HepG2 (cell line): Measurements from ENCODE around the gene SKA2.

Experiments used
- DR1 ChIP-seq: sonication (generic); formaldehyde crosslinking; IDR thresholded peaks from 2 replicates; pipeline ENCODE4 v1.8.0; 2021; ENCODE audit warnings: mild to moderate bottlenecking, missing genetic modification reagents, inconsistent platforms
- HNRNPL ChIP-seq: fragments of 200-400 bp; formaldehyde crosslinking; IDR thresholded peaks from 2 replicates; pipeline ENCODE4 v1.6.1; 2017; ENCODE audit warnings: mild to moderate bottlenecking, low read depth, low read length
- KDM1A ChIP-seq: IDR thresholded peaks from 2 replicates; pipeline ENCODE4 v1.6.1; 2016; ENCODE audit warnings: missing compliant biosample characterization
- MIER2 ChIP-seq: IDR thresholded peaks from 2 replicates; pipeline ENCODE4 v1.6.1; 2016; ENCODE audit warnings: missing biosample characterization, missing genetic modification reagents
- POLR2A ChIP-seq, 2 experiments: IDR thresholded peaks; 2 replicates each; pipeline ENCODE4 v1.6.1; 2011; ENCODE audit warnings: low read depth in 2 of 2, low read length in 2 of 2, mild to moderate bottlenecking in 1 of 2, moderate library complexity in 1 of 2; ENCODE audit not compliant: insufficient read depth in 1 of 2
- POLR2AphosphoS5 ChIP-seq: IDR thresholded peaks from 2 replicates; pipeline ENCODE4 v1.6.1; 2012; ENCODE audit warnings: low read depth, low read length
- RFX5 ChIP-seq: IDR thresholded peaks from 2 replicates; pipeline ENCODE4 v1.6.1; 2011; ENCODE audit warnings: low read depth, low read length, improper control_type of control experiment
- THRA ChIP-seq: sonication (generic); formaldehyde crosslinking; IDR thresholded peaks from 2 replicates; pipeline ENCODE4 v1.4.0; 2020; ENCODE audit warnings: missing genetic modification reagents, borderline replicate concordance
- TOE1 ChIP-seq: sonication (generic); formaldehyde crosslinking; IDR thresholded peaks from 2 replicates; pipeline ENCODE4 v1.4.0; 2020; ENCODE audit warnings: mild to moderate bottlenecking, missing genetic modification reagents
- ZNF160 ChIP-seq: sonication (generic); formaldehyde crosslinking; IDR thresholded peaks from 2 replicates; pipeline ENCODE4 v1.8.0; 2022; ENCODE audit warnings: mild to moderate bottlenecking, inconsistent platforms, missing genetic modification reagents
- ZNF646 ChIP-seq: sonication (generic); formaldehyde crosslinking; IDR thresholded peaks from 2 replicates; pipeline ENCODE4 v1.9.0; 2021; ENCODE audit warnings: mild to moderate bottlenecking, missing genetic modification reagents
- TF ChIP-seq, protein P1 (sequence below): fragments of 450-650 bp; IDR thresholded peaks from 2 replicates; pipeline ENCODE4 v1.6.1; 2017; ENCODE audit warnings: mild to moderate bottlenecking

DNA sequence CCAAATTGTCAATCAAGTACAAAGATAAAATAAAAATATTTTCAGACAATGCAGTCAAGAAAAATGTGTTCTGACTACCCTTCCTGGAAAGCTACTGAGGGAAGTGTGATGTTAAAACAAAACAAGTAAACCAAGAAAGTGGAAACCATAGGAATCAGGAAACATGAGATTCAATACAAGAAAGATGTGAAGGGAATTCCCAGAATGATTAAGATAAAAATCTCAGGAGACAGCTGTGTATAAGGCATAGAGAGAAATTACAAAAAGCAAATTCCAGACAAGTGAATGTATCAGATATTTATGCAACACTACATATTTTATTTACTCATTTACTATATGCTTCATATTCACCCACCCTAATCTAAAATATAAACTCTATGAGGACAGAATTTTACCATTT is 80.5 kb downstream of the SKA2 start:
- TF ChIP-seq TOE1 (CRISPR knock-in tag): no peak
- no peak for TF ChIP-seq POLR2AphosphoS5
- no peak for TF ChIP-seq HNRNPL
- TF ChIP-seq ZNF160: no peak
- no peak for TF ChIP-seq MIER2
- no peak for TF ChIP-seq ZNF646 (CRISPR knock-in tag)
- no peak for TF ChIP-seq RFX5
- TF ChIP-seq KDM1A (CRISPR knock-in tag): no peak
- TF ChIP-seq, protein P1, sequence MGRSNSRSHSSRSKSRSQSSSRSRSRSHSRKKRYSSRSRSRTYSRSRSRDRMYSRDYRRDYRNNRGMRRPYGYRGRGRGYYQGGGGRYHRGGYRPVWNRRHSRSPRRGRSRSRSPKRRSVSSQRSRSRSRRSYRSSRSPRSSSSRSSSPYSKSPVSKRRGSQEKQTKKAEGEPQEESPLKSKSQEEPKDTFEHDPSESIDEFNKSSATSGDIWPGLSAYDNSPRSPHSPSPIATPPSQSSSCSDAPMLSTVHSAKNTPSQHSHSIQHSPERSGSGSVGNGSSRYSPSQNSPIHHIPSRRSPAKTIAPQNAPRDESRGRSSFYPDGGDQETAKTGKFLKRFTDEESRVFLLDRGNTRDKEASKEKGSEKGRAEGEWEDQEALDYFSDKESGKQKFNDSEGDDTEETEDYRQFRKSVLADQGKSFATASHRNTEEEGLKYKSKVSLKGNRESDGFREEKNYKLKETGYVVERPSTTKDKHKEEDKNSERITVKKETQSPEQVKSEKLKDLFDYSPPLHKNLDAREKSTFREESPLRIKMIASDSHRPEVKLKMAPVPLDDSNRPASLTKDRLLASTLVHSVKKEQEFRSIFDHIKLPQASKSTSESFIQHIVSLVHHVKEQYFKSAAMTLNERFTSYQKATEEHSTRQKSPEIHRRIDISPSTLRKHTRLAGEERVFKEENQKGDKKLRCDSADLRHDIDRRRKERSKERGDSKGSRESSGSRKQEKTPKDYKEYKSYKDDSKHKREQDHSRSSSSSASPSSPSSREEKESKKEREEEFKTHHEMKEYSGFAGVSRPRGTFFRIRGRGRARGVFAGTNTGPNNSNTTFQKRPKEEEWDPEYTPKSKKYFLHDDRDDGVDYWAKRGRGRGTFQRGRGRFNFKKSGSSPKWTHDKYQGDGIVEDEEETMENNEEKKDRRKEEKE: no peak
- TF ChIP-seq THRA (CRISPR knock-in tag): no peak
- TF ChIP-seq DR1 (CRISPR knock-in tag): no peak
- no peak for TF ChIP-seq POLR2A (IDR thresholded peaks at IDR 0.05; ENCODE audit: insufficient read depth in 1 of 2, low read depth in 2 of 2, low read length in 2 of 2)
